Islet of Langerhans (tissue), 1 donor: ENCODE measurements around the gene ZFPL1.

Experiments
- FAIRE-seq: peaks from one replicate; lab custom pipeline; 2011; peaks lifted over from hg19 to GRCh38; lab: Jason Lieb, UNC

Gene ZFPL1

DNA sequence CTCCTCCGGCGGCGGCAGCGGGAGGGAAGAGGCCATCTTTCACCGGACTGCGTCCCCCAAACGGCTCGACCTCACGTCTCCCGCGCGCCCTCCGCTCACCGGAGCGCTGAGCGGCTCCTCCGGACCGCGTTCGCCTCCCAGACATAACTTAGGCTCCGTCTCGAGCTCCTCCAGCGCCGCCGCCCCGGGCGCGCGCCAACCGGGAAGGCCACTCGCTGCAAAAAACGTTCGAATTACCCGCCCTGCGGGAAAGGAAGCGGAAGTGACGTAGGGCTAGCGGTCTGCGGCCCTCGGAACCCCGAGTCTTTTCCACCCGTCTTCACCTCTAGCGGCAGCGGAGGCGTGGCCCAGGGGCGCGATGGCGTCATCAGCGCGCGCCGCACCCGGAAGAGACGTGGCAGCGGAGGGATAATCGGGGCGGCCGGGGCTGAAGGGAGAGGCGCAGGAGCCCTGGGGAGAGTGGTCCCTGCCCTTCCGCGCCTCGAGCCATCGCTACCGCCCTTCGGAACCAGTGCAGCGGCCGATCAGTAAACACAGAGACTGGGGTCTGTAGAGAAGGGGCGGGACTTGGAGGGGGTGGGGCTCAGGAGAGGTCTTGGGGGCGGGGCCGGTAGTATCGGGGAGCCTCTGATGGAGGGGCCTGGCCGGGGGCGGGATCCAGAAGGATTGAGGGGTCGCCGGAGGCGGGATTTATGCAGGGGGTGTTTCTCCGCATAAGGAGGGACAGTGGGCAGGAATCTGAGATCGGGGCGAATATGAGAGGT lies at the start of gene ZFPL1, which contains the start of gene CDCA5:
ZFPL1 (plus strand) TSS at position 389 of the 764 bp plus-strand sequence. CDS start 477 bp downstream, outside the sequence.
CDCA5 (minus strand) TSS at position 207 of the 764 bp plus-strand sequence; CDS start at position 145, 62 bp downstream.
- FAIRE-seq, result peak; percentile 83

DNA sequence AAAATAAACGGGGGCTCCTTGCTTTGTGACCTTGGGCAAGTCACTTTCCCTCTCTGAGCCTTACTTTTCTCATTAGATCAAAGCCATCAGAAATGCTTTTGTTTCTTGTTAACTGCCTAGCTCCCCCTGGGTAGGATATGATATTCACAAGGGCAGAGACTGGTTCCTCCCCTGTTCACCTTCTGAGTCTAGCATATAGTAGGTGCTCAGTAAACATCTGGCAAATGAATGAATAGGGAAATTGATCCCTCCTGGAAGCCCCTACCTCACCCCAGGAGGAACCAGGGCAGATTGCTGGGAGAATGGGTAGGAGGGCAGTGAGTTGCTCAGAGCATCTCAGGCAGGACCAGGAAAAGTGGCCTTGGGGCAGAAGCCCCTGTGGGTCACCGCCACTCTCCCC lies 49.6 kb upstream of the ZFPL1 start:
- no peak for FAIRE-seq

DNA sequence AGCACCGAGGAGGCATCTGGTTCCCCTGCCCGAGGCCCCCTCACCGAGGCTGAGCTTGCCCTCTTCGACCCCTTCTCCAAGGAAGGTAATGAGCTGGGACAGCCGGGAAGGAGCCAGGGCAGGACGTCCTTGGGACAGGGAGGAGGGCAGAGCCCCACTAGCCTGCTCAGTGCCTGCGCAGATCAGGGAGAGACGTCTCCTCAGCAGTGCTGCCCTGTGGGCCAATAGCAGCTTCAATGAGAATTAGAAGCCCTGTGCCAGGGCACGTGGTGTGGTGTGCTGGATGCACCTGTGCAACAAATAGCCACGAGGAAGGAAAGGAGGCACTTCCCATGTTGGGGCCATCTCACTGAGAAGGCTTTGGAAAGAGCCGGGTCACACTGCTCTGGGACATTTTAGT lies 48.4 kb upstream of the ZFPL1 start:
- no peak for FAIRE-seq

DNA sequence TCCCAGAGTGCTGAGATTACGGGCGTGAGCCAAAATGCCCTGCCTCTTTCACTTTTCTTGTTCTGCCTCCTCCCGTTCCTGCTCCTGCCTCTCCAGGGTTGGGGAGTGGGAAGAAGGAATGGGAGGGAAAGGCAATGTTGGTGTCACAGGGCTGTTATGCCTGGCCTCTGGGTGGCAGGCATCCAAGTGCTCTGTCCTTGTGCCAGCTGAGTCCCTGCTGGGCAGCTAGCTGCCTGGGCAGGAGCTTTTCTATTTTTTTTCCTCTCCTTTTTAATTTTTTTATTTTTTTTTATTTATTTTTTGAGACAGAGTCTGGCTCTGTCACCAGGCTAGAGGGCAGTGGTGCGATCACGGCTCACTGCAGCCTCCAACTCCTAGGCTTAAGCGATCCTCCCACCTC lies 47.1 kb upstream of the ZFPL1 start:
- no peak for FAIRE-seq

DNA sequence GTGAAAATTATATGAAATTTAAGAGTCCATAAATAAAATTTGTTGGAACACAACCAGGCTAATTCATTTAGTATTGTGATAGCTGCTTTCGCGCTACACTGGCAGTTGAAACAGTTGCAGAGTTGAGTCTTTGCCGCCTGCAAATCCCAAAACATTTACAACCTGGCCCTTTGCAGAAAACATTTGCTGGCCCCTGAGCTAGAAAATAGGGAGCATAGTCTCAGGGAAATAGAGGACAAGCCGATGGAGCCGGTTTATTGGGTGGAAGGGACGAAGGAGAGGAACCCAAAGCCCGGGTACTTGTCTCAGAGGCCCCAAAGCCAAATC lies 43.5 kb upstream of the ZFPL1 start:
- FAIRE-seq, result peak; percentile 41

DNA sequence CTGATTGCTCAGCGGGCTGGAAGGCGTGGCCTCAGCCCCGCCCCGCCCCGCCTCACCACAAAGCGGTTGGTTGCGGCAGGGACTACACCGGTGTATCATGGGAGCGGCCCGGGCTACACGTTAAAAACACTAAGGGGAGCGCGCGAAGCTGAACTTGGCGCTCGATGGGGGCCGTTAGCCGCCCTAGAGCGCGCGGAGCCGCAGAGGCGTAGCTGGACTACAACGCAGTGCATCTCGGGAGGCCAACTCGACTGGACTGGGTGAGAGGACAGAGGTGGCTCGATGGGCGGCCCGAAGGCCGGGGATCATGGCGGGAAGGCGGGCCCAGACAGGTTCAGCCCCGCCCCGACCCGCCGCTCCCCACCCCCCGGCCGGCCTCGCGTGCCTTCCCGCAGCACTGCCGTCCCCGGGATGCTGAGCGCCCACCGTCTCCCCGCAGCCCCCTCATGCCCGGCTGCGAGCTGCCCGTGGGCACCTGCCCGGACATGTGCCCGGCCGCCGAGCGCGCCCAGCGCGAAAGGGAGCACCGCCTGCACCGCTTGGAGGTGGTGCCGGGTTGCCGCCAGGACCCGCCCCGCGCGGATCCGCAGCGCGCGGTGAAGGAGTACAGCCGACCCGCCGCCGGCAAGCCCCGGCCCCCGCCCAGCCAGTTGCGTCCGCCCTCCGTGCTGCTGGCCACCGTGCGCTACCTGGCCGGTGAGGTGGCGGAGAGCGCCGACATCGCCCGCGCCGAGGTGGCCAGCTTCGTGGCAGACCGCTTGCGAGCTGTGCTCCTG lies 43.0 kb upstream of the ZFPL1 start, which contains the start of gene SAC3D1:
SAC3D1 (plus strand) TSS at position 364 of the 776 bp plus-strand sequence; CDS start at position 447, 83 bp downstream.
- no peak for FAIRE-seq

DNA sequence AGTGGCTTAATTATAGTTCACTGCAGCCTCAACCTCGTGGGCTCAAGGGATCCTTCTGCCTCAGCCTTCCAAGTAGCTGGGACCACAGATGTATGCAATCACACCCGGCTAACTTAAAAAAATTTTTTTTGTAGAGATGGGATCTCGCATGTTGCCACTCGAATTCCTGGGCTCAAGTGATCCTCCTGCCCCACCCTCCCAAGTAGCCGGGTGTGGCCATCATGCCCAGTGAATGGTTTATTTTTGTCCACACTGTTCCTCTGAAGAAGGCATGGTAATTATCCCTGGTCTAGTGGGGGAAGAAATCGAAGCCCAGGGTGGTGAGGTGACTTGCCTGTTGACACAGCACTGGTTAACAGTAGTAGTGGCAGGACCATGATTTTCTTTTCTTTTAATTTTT lies 41.1 kb upstream of the ZFPL1 start:
- no peak for FAIRE-seq

DNA sequence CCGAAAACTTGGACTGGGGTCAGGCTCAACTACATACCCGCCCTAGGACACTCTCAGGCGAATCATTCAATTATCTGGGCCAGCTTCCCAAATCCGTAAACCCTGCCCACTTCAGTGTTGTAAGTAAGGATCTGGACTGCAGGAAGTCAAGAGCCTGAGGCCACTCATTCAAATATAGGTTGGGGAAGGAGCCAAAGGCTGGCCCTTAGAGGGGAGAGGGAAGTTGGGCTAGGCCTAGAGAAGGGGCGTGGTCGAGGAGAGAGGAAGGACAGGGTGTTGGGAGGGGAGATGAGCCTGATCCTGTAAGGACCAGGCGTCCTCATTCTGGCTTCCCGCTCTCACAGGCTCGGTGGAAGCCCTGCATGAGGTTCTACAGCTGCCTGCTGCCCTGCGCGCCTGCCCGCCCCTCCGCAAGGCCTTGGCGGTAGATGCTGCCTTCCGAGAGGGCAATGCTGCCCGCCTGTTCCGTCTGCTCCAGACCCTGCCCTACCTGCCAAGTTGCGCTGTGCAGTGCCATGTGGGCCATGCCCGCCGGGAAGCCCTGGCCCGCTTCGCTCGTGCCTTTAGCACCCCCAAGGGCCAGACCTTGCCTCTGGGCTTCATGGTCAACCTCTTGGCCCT lies 40.0 kb upstream of the ZFPL1 start:
- FAIRE-seq, result no peak

DNA sequence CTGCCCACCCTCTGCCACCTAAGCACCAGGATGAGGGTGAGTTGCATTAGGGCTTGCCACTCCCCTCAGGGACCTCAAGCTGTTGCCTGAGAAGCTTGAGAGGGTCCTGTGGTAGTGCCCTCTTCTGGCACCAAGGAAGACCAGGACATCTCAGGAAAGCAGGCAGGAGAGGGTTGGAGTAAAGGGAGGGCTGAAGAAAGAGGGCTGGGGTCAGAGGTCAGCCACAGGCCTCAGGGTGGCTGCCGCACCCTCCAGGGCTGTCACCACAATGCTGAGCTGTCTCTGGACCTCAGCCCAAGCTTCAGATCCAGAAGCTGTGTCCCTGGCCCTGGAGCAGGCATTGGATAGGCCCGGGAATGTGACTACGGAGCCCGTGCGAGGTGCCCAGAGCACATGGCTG lies 39.0 kb upstream of the ZFPL1 start:
- FAIRE-seq, result no peak

DNA sequence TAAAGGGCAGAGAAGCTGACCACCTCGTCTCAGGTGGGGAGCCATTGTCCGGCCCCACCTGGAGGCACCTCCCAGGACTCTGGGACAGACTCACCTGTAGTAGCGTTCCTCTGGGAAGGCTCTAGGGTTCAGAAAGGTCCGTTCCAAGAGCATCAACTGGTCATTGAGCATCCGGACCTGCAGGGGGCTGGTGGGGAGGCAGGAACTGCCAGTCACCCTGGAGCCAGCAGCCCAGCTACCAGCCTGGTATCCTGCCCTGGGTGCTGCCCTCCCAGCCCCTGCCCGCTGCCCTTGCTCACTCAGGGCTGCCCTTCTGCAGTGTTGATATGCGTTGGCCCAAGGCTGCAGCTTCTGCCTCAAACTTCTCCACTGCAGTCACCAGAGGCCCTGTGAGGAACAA lies 38.3 kb upstream of the ZFPL1 start:
- FAIRE-seq, result no peak

DNA sequence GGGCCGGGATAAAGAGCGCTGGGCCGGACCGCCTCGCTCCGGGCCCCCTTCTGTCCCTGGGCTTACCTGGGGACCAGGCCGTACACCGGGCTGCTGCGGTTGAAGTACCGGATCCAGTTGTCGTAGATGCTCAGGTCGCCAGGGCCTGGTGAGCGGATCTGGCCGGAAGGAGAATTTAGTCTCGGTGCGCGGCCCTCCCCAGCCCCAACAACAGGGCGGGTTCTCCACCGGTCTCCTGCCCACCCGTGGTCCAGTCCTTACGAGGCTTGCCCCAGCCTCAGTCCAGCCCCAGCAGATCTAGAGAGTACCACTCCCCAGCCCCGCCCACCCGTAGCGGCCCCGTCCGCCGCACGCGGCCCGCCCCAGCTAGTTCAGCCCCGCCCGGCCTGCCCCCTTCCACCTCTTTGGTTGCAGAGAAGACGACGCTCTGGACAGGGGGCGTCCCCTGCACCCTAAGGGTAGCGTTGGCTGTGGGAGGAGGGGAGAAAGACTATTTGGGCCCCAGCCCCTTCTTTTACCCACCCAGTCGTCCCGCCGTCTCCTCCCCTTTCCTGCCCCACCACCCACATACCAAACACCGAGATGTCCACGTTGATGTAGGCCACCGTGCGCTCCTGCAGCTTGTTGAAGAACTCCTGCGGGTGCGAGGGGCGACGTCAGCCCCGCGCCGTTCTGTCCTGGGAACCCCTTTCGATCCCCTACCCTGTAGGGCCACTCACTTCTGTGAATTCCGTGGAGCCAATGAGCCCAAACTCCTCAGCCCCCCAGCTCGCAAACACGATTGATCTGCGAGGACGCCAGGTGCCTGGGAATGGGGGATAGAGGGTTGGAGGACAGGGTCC lies 36.2 kb upstream of the ZFPL1 start:
- FAIRE-seq, result no peak

DNA sequence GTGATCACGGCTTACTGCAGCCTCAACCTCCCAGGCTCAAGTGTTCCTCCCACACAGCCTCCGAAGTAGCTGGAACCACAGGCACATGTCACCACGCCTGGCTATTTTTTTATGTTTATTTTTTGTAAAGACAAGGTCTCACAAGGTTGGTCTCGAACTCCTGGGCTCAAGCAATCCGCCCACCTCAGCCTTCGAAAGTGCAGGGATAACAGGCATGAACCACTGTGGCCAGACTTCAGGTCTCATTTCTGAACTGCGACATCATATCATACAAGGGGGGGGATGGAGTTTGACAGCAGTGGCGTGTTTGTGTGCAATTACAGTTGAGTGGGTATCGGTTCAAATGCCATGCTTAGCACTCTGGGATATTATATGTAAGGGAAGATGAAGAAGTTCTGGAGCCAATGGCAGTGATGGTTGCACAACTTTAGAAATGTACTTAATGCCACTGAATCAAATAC lies 32.6 kb upstream of the ZFPL1 start:
- FAIRE-seq, result no peak

DNA sequence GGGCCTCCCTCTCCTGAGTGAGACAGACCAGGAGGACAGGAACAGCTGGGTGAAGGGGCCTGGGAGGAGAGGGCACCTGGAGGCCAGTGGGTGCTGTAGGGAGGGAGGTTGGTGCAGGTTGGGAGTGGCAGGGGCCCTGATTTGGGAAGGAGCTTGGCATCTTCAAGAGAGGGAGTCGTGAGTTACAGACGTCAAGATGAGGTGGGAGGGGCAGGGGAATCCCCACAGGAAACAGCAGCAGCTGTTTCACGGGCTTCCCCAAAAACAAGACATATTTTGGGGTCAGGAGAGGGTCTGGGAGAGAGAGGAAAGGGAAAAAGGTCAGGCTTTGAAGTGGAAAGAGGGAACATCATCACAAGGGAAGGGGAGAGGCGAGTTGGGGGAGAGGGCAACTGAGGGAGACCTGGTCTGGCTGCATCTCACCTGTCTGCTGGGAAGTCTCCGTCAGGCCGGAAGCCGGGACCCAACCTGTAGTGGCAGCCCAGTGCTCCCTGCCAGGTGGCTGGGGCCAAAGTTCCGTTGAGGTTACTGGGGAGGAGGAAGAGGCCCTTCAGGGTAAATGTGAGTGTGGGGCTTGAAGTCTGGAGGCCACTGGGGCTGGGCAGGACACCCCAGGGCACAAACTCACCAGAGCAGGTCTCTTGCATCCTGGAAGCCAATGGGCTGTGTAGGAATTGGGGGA lies 30.1 kb upstream of the ZFPL1 start:
- FAIRE-seq, result no peak

DNA sequence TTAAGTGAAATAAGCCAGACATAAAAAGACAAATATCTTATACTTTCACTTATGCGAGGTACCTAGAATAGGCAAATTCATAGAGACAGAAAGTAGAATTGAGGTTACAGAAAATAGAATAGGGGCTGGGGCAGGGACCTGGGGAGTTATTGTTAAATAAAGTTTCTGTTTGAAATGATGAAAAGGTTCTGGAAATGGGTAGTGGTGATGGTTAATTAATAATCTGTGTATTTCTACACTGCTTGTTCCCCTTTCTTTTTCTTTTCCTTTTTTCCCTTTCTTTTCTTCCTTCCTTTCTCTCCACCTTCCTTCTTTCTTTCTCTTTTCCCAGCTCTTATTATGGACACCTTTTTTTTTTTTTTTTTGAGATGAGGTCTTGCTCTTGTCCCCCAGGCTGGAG lies 28.5 kb upstream of the ZFPL1 start:
- FAIRE-seq, result no peak

DNA sequence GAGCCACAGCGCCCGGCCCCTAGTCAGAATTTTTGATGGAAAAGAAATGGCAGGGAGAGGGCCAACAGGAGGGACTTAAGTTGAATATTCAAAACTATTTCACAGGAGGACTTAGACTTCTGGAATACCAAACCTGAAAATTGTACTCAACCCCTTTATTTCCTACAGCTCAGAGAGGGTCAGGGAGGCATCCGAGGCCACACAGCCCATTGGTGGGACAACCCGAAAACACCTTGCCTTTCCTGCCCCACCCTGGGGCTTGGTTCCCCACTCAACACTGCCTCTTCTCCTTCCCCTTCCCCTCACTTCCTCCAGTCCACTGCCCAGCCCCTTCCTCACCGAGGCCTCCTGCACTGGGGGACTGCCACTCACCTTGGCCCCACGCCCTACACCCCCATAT lies 27.0 kb upstream of the ZFPL1 start:
- no peak for FAIRE-seq

DNA sequence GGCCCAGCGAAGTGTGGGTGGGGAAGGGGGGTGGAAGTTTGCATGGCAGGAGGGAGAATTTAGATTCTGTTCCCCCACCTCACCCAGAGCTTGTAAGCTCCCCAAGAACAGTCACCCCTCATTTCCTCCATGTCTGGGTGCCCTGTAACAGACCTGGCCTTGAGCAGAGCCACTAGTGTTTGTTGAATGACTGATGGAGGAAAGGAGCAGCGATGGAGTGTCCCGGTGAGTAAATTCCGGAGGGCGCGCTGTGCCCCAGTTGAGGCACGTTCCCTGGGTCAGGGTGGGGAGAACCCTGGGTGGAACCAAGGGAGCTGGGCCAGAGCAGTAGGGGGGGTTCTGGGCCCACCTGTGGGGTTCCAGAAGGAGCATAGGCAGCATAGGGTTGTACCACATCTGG lies 26.5 kb upstream of the ZFPL1 start:
- FAIRE-seq, result no peak

DNA sequence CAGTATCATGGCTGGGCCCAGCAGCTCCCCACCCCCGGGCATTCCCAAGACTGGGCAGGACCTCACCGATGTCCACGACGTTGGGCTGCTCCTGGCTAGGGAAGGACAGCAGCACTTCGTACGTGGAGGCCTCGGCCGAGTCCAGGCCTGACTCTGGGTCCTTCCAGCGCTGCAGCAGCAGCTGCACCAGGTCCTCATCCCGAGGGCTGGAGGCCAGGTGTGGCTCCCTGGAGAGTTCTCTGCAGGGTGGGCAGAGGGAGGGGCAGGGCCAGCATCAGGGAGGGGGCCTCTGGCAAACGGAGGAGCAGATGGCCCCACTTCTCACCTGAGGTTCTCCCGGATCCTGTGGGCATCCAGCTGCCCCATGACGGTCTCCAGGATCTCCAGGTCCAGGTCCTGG lies 26.0 kb upstream of the ZFPL1 start:
- FAIRE-seq, result no peak

DNA sequence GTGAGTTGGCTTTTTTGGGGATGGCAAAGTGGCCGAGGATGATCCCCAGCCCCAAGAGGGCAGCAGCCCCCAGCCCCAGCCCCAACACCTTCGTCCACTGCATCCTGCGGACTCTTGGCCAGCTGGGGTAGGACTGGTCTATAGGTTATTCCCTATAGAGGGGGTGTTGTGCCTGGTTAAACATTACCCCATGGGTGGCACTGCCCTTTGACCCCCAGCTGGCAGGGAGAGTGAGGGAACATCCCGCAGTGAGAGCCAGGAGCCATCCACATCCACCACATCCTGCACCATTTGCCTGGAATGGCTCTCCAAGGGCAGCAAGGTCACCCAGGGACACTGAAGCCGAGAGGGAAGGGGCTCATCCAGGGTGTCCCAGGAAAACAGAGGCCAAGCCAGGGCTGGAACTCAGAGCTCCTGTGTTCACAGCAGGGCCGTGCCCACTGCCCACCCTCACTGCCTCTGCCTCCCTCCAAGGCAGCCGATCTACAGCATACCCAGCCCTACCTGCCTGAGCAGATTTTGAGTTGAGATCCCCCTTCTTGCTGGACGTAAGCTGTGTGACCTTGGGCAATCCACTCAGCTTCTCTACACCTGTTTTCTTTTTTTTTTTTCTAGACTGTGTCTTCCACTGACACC lies 25.5 kb upstream of the ZFPL1 start, which contains the start of gene NAALADL1:
NAALADL1 (minus strand) TSS at position 135 of the 636 bp plus-strand sequence; CDS start at position 103, 32 bp downstream.
- no peak for FAIRE-seq

DNA sequence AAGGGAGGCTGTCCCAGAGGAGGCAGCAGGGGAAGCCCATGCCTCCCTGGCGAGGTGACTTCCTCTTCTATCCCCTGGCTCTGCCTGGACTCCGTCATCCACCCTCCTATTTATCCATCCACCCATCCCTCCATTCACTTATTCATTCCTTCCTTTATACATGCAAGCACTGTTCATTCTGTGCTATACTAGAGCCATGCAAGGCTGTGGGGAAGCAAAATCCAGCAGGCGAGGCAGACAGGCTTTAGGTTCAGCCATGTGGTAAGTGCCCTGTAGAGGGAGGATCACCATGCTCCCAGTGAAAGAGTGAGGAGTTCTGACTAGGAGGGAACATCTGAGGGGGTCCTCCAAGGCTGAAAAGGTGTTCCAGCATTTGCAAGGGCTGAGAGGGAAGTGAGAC lies 24.5 kb upstream of the ZFPL1 start:
- FAIRE-seq, result no peak

DNA sequence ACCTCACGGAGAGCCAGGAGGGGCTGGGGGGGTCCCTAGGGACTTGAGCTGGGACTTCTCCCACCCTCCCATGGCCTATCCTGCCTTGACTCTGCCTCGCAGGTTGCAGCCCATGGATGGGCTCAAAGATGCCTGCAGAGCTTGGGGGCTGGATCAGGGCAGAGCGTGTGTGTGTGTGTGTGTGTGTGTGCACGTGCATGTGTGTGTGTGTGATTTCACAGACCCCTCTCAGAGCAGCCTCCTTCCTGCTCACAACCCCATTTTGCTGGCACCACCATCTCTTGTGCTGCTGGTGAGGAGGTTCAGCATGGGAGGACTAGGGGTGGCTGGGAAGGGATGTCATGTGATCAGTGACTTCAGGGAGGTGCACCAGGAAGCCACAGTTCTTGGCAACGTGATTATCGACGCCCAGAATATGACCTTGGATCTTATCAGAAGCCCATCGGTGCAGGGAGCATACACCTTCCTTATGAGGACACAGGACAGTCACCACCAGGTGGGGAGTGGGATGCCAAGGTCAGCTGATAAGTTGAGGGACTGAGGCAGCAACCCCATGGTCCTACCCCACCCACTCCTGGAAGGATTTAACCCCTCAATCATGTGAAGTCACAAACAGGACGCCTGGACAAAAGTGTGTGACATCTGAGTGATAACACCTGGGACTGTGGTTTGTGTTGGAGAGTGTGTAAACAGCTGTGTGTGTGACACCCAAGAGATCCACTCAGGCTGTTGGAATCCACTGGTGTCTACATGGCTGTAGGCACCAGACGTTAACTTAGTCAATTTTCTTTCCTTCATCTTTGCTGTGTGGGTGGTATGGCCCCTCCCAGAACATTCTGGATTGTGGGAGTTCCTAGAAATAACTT lies 23.8 kb upstream of the ZFPL1 start:
- no peak for FAIRE-seq
